Measurements from ENCODE around the gene TOR3A. TPM values are rescaled to one million over a fixed set of nuclear protein-coding genes. Genes with fewer than 3 reads are reported as not detected.

Gene TOR3A
- total and polyA plus RNA-seq, 2 of the 8 experiments (the other 6 are each of a cell fraction or from before 2014, with no cell fraction given): 15.3 to 21.4 TPM

DNA sequence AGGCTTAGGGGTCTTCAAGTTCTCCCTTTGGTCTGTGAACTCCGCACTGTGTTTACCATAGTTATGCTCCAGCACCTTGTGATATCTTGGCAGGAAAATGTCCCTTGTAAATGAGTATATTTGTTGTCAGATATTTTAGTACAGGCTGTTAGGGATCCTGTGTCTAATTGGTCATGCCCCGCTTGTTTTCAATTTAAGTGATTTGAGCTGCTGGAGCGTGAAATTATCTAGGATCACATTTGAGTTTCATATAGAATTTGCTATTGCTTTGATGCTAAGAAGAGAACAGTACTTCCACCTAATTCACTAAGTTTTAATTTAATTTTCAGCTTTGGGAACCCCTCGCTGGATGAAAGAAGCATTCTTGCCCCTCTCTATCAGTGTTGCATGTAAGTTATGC is 15.4 kb upstream of the TOR3A start:
- no peak overlapping the region for H2BK20ac ChIP-seq (ENCODE audit: low read length)
- TF ChIP-seq SIX5 (IDR thresholded peaks at IDR 0.05; ENCODE audit: low read depth, low read length): no peak
- no peak for TF ChIP-seq RBBP5 (IDR thresholded peaks at IDR 0.05; ENCODE audit: borderline replicate concordance, low read depth, low read length)
- ChIA-PET POLR2A (ENCODE audit: partially characterized antibody) (interaction anchor here (0.7 kb wide), 1 partner anchor 24 kb away, joined by 3 read pairs; no protein-coding TSS in a partner anchor), CTCF (ENCODE audit: partially characterized antibody) (interaction anchor here (1.7 to 3.7 kb wide), 2 partner anchors 11 to 64 kb away, joined by 4 to 19 read pairs; no protein-coding TSS in a partner anchor)
- no peak overlapping the region for H3K23ac ChIP-seq (ENCODE audit: insufficient read length)
- no peaks in the 10 kb centered on the region for H3K23me2 ChIP-seq (ENCODE audit: low read depth, low read length)
- DNase-seq (ENCODE audit: low read depth in 1 of 2, low spot score in 2 of 2) (no peak), FAIRE-seq (no peak)
- no peak overlapping the region for H3K18ac ChIP-seq (ENCODE audit: extremely low read depth, low read length)
- no peak overlapping the region for H2AK5ac ChIP-seq (ENCODE audit: low read depth, low read length)
- H2BK5ac ChIP-seq (ENCODE audit: low read depth, low read length): no peak overlapping the region
- H3K14ac ChIP-seq (ENCODE audit: insufficient read length): no peak overlapping the region
- H3K36me3 ChIP-seq (ENCODE audit: control insufficient read depth in 2 of 4, insufficient read depth in 4 of 4, low read length in 3 of 4): peaks cover 2 to 7% (median 4%) of the 10 kb centered on the region in 4 experiments; a peak in 6 of 8 replicates
- no peaks in the 10 kb centered on the region for H3K4me1 ChIP-seq (replicated peaks in 1 of 4; ENCODE audit: control insufficient read depth in 3 of 4, insufficient read depth in 4 of 4, low read length in 3 of 4)
- no peak overlapping the region for H2AFZ ChIP-seq (ENCODE audit: low read length)
- H3K4me2 ChIP-seq (ENCODE audit: insufficient read depth in 1 of 2, low read depth in 2 of 2, low read length in 2 of 2): no peak overlapping the region
- H4K5ac ChIP-seq (ENCODE audit: insufficient read length, low read depth, low read length): no peak overlapping the region
- 94% methylated on average over 4 of the region's 4 CpGs; no CpG with 5 or more reads in 1 of the 2 experiments for WGBS, 2 experiments (ENCODE audit: extremely low coverage in 1 of 2, insufficient coverage in 1 of 2, insufficient read length in 1 of 2, insufficient replicate concordance in 2 of 2, low coverage in 1 of 2, low lambda C conversion rate in 2 of 2, missing lambda C conversion rate in 1 of 2)
- no peak overlapping the region for H2BK12ac ChIP-seq (ENCODE audit: low read depth, low read length)
- no peak overlapping the region for H2BK15ac ChIP-seq (ENCODE audit: low read length)
- no peaks in the 10 kb centered on the region for H3K27me3 ChIP-seq (replicated peaks in 1 of 4; ENCODE audit: control insufficient read depth in 3 of 4, extremely low read depth in 1 of 4, insufficient read depth in 3 of 4, low read length in 3 of 4)
- no peak overlapping the region for H2BK120ac ChIP-seq (replicated peaks; ENCODE audit: low read depth, low read length)
- no peak overlapping the region for H3K4me3 ChIP-seq (ENCODE audit: extremely low read depth in 1 of 4, insufficient read depth in 2 of 4, low read depth in 3 of 4, low read length in 4 of 4)
- no peak overlapping the region for H3K56ac ChIP-seq (replicated peaks; ENCODE audit: insufficient read length, low read depth, low read length)
- H3K79me2 ChIP-seq (ENCODE audit: control insufficient read depth in 1 of 2, insufficient read depth in 2 of 2, low read length in 2 of 2): no peaks in the 10 kb centered on the region
- no peak overlapping the region for H4K8ac ChIP-seq (ENCODE audit: extremely low read depth, insufficient read depth, low read length)
- H3K27ac ChIP-seq (ENCODE audit: low read depth, low read length): no peak overlapping the region
- no peaks in the 10 kb centered on the region for H4K20me1 ChIP-seq (replicated peaks in 1 of 2; ENCODE audit: control insufficient read depth in 1 of 2, insufficient read depth in 2 of 2, low read length in 2 of 2)
- no peak overlapping the region for H4K91ac ChIP-seq (replicated peaks; ENCODE audit: insufficient read length, low read length)
- no peak overlapping the region for H3K4ac ChIP-seq (replicated peaks; ENCODE audit: insufficient read length, low read depth, low read length)
- no peak overlapping the region for H3K9ac ChIP-seq (replicated peaks in 1 of 4; ENCODE audit: extremely low read depth in 1 of 4, low read depth in 3 of 4, low read length in 3 of 4)
- H3K79me1 ChIP-seq (ENCODE audit: low read depth, low read length): no peaks in the 10 kb centered on the region
- no peaks in the 10 kb centered on the region for H3K9me3 ChIP-seq (ENCODE audit: insufficient read depth in 2 of 2, low read depth in 1 of 2, low read length in 1 of 2)

Measured in H1 (cell line).